Mesenchymal stem cell (in vitro differentiated cells and primary cell): Measurements from ENCODE around the gene SLC25A52.

ENCODE experiments used
- DNase-seq: peaks from one replicate; pipeline ENCODE4 v3.0.0-alpha.2; 2013
- H2AFZ ChIP-seq: one replicate; pipeline ENCODE4 v1.6.1; 2013; ENCODE audit warnings: low read depth, mild to moderate bottlenecking, control low read depth, inconsistent platforms, low read length, moderate library complexity
- H2AK5ac ChIP-seq: 2 replicates; pipeline ENCODE4 v1.6.1; 2013; ENCODE audit warnings: low read length, moderate library complexity, mild to moderate bottlenecking, inconsistent platforms; ENCODE audit not compliant: severe bottlenecking
- H2BK120ac ChIP-seq: one replicate; pipeline ENCODE4 v1.6.1; 2013; ENCODE audit warnings: low read depth, mild to moderate bottlenecking, inconsistent platforms, low read length, moderate library complexity
- H2BK12ac ChIP-seq, 2 experiments: one replicate each; pipeline ENCODE4 v1.6.1; 2013; ENCODE audit warnings: inconsistent platforms in 2 of 2, low read length in 2 of 2, mild to moderate bottlenecking in 2 of 2, moderate library complexity in 2 of 2, control low read depth in 1 of 2
- H2BK15ac ChIP-seq: one replicate; pipeline ENCODE4 v1.6.1; 2013; ENCODE audit warnings: mild to moderate bottlenecking, low read depth, inconsistent platforms; ENCODE audit not compliant: poor library complexity, severe bottlenecking
- H2BK5ac ChIP-seq: 2 replicates; pipeline ENCODE4 v1.6.1; 2013; ENCODE audit warnings: low read depth, mild to moderate bottlenecking, low read length, control low read depth, inconsistent platforms; ENCODE audit not compliant: poor library complexity, severe bottlenecking
- H3K14ac ChIP-seq, 2 experiments: one replicate each; pipeline ENCODE4 v1.6.1; 2013; ENCODE audit warnings: inconsistent platforms in 2 of 2, low read length in 2 of 2, control low read depth in 1 of 2, mild to moderate bottlenecking in 1 of 2, moderate library complexity in 1 of 2
- H3K18ac ChIP-seq, 2 experiments: one replicate each; pipeline ENCODE4 v1.6.1; 2013; ENCODE audit warnings: inconsistent platforms in 2 of 2, low read length in 2 of 2, control low read depth in 1 of 2, low read depth in 1 of 2, mild to moderate bottlenecking in 1 of 2
- H3K23ac ChIP-seq, 2 experiments: one replicate each; pipeline ENCODE4 v1.6.1; 2013; ENCODE audit warnings: inconsistent platforms in 2 of 2, low read length in 2 of 2, mild to moderate bottlenecking in 2 of 2, moderate library complexity in 2 of 2, control low read depth in 1 of 2
- H3K27ac ChIP-seq: 2 replicates; pipeline ENCODE4 v1.5.1; 2013; ENCODE audit warnings: mild to moderate bottlenecking, moderate library complexity, low read length, control low read depth, inconsistent platforms; ENCODE audit not compliant: poor library complexity, severe bottlenecking
- H3K27me3 ChIP-seq, 2 experiments: 2 replicates each; pipeline versions ENCODE4 v1.6.1 to v1.7.0; 2013; ENCODE audit warnings: low read length in 2 of 2, mild to moderate bottlenecking in 2 of 2, moderate library complexity in 2 of 2, control low read depth in 1 of 2, inconsistent platforms in 1 of 2; ENCODE audit not compliant: control insufficient read depth in 1 of 2, insufficient read depth in 1 of 2
- H3K36me3 ChIP-seq, 2 experiments: 2 replicates each; pipeline versions ENCODE4 v1.6.1 to v1.7.0; 2013; ENCODE audit warnings: low read length in 2 of 2, control low read depth in 1 of 2, inconsistent platforms in 1 of 2, low read depth in 1 of 2, mild to moderate bottlenecking in 1 of 2; ENCODE audit not compliant: insufficient read depth in 2 of 2, control insufficient read depth in 1 of 2
- H3K4ac ChIP-seq, 2 experiments: one replicate each; pipeline ENCODE4 v1.6.1; 2013; ENCODE audit warnings: inconsistent platforms in 2 of 2, low read length in 2 of 2, mild to moderate bottlenecking in 2 of 2, moderate library complexity in 2 of 2, control low read depth in 1 of 2, low read depth in 1 of 2
- H3K4me1 ChIP-seq: 2 replicates; pipeline ENCODE4 v1.6.1; 2013; ENCODE audit warnings: low read depth, low read length, control low read depth; ENCODE audit not compliant: control insufficient read depth, insufficient read depth
- H3K4me2 ChIP-seq: 2 replicates; pipeline ENCODE4 v1.6.1; 2013; ENCODE audit warnings: low read length, mild to moderate bottlenecking, inconsistent platforms; ENCODE audit not compliant: poor library complexity, severe bottlenecking
- H3K4me3 ChIP-seq, 2 experiments: 2 replicates each; pipeline versions ENCODE4 v1.5.1 to v1.7.0; 2013; ENCODE audit warnings: low read length in 2 of 2, mild to moderate bottlenecking in 2 of 2, control low read depth in 1 of 2, low read depth in 1 of 2; ENCODE audit not compliant: insufficient read depth in 1 of 2
- H3K79me1 ChIP-seq: replicated peaks from 2 replicates; pipeline ENCODE4 v1.6.1; 2013; ENCODE audit warnings: mild to moderate bottlenecking, control low read depth, low read length, inconsistent platforms; ENCODE audit not compliant: poor library complexity, severe bottlenecking
- H3K9ac ChIP-seq: 2 replicates; pipeline ENCODE4 v1.7.0; 2013; ENCODE audit warnings: mild to moderate bottlenecking, low read length, moderate library complexity
- H3K9me3 ChIP-seq: 2 replicates; pipeline ENCODE4 v1.7.0; 2013; ENCODE audit warnings: mild to moderate bottlenecking, low read length; ENCODE audit not compliant: control insufficient read depth
- H4K8ac ChIP-seq: one replicate; pipeline ENCODE4 v1.6.1; 2013; ENCODE audit warnings: inconsistent platforms, mild to moderate bottlenecking, low read length, moderate library complexity
- H4K91ac ChIP-seq: one replicate; pipeline ENCODE4 v1.6.1; 2013; ENCODE audit warnings: mild to moderate bottlenecking, low read length, inconsistent platforms
- WGBS: methylation state at CpG from one replicate; pipeline ENCODE4 v1.1.7; 2013; ENCODE audit warnings: mixed read lengths; 5-methylcytosine and 5-hydroxymethylcytosine counted together

The SLC25A52 gene

GRCh38 chr18:31772699-31773098 lies 12.0 kb upstream of the SLC25A52 start:
- H3K9me3 ChIP-seq = no peaks in the 10 kb centered on the region
- no peak overlapping the region for H4K91ac ChIP-seq
- H3K4ac ChIP-seq = no peak overlapping the region
- H2BK12ac ChIP-seq = no peak overlapping the region
- no peak overlapping the region for H3K4me2 ChIP-seq
- H2AK5ac ChIP-seq = no peak overlapping the region
- no peak overlapping the region for H3K27ac ChIP-seq
- H3K27me3 ChIP-seq = peaks cover 0 to 5% of the 10 kb centered on the region in 2 experiments
- H3K14ac ChIP-seq = no peak overlapping the region
- no peak overlapping the region for H4K8ac ChIP-seq
- no peaks in the 10 kb centered on the region for H3K79me1 ChIP-seq
- no peak overlapping the region for H2BK15ac ChIP-seq
- no peak overlapping the region for H3K18ac ChIP-seq
- 95% methylated on average over 2 of the region's 3 CpGs for WGBS
- no peaks in the 10 kb centered on the region for H3K36me3 ChIP-seq
- no peak overlapping the region for H3K4me3 ChIP-seq
- H2AFZ ChIP-seq = no peak overlapping the region
- H2BK5ac ChIP-seq = no peak overlapping the region
- H3K4me1 ChIP-seq = no peaks in the 10 kb centered on the region
- DNase-seq = no peak
- no peak overlapping the region for H3K23ac ChIP-seq
- H2BK120ac ChIP-seq = no peak overlapping the region
- no peak overlapping the region for H3K9ac ChIP-seq

- Histone ChIP-seq H4K8ac (no peak overlapping the region), H2BK15ac (no peak overlapping the region), H4K91ac (no peak overlapping the region), H3K18ac (no peak overlapping the region), H3K4me3 (no peak overlapping the region), H2AK5ac (no peak overlapping the region), H3K14ac (no peak overlapping the region), H3K4ac (no peak overlapping the region), H3K9me3 (no peaks in the 10 kb centered on the region), H3K27ac (no peak overlapping the region), H2AFZ (no peak overlapping the region), H3K36me3 (no peaks in the 10 kb centered on the region), H3K27me3 (peaks cover 0 to 17% of the 10 kb centered on the region in 2 experiments), H3K23ac (no peak overlapping the region), H2BK120ac (no peak overlapping the region), H2BK12ac (no peak overlapping the region), H3K4me1 (no peaks in the 10 kb centered on the region), H3K9ac (no peak overlapping the region), H3K4me2 (no peak overlapping the region), H2BK5ac (no peak overlapping the region), H3K79me1 (no peaks in the 10 kb centered on the region)
- DNase-seq = no peak
- WGBS = no CpG with 5 or more reads among the region's 3 CpGs
These were observed 10.4 kb downstream of the SLC25A52 start for GRCh38 chr18:31750273-31750672.

- no peak overlapping the region for H3K23ac ChIP-seq
- no peak overlapping the region for H2AK5ac ChIP-seq
- H2BK12ac ChIP-seq = no peak overlapping the region
- H3K27ac ChIP-seq = no peak overlapping the region
- H3K79me1 ChIP-seq = no peaks in the 10 kb centered on the region
- H4K8ac ChIP-seq = no peak overlapping the region
- no peak for DNase-seq
- no peak overlapping the region for H3K4me3 ChIP-seq
- H2AFZ ChIP-seq = no peak overlapping the region
- no peak overlapping the region for H3K4me2 ChIP-seq
- WGBS = 85% methylated on average over 4 of the region's 4 CpGs
- H2BK120ac ChIP-seq = no peak overlapping the region
- no peak overlapping the region for H2BK5ac ChIP-seq
- H4K91ac ChIP-seq = no peak overlapping the region
- H3K14ac ChIP-seq = no peak overlapping the region
- no peak overlapping the region for H3K4ac ChIP-seq
- H3K18ac ChIP-seq = no peak overlapping the region
- no peak overlapping the region for H2BK15ac ChIP-seq
- no peaks in the 10 kb centered on the region for H3K36me3 ChIP-seq
- H3K4me1 ChIP-seq = no peaks in the 10 kb centered on the region
- H3K9ac ChIP-seq = no peak overlapping the region
- peaks cover 0 to 12% of the 10 kb centered on the region in 2 experiments for H3K27me3 ChIP-seq
- no peaks in the 10 kb centered on the region for H3K9me3 ChIP-seq
These were observed 14.3 kb downstream of the SLC25A52 start for GRCh38 chr18:31746396-31746795.

DNA sequence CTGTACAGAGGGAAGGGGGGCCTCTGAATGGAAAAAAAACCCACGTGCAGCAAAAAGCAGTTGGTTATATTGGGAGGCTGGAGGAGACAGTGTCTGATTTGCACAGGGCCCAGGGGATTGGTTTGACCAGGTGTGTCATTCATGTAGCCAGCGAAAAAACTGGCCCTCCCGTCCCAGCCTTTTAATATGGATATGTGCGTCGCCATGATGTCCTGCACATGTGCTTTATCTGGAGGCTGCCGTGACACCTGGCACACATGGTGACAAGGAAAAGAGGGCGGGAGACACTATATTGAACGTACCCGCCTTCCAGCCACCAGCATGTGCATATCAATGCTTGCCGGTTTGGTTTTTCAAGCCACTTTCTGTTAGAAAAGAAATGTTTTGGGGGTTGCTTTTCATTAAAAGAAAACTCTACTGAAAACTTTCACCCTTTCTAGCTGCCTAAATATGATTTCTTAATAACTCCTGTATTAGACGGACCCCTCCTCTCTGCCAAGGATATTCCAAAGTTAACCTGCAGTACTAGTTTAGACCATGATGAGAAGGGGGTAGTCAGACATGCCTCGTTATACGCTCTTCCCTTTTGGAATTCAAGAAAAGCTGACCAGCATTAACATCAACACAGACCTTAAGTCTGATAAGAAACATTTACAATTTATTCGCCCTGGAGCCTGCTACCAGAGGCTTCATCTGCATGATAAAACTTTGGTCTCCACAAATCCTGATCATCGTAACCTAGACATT lies 16.2 kb downstream of the SLC25A52 start:
- Histone ChIP-seq H3K18ac (no peak overlapping the region), H2BK15ac (no peak overlapping the region), H3K27me3 (peaks cover 0 to 8% of the 10 kb centered on the region in 2 experiments), H3K23ac (no peak overlapping the region), H3K4ac (no peak overlapping the region), H3K14ac (no peak overlapping the region), H2BK5ac (no peak overlapping the region), H4K91ac (no peak overlapping the region), H3K79me1 (no peaks in the 10 kb centered on the region), H3K4me1 (no peaks in the 10 kb centered on the region), H4K8ac (no peak overlapping the region), H3K9ac (no peak overlapping the region), H2AK5ac (no peak overlapping the region), H2AFZ (no peak overlapping the region), H2BK120ac (no peak overlapping the region), H3K4me3 (no peak overlapping the region), H3K27ac (no peak overlapping the region), H3K36me3 (no peaks in the 10 kb centered on the region), H3K9me3 (no peaks in the 10 kb centered on the region), H3K4me2 (no peak overlapping the region), H2BK12ac (no peak overlapping the region)
- DNase-seq = no peak
- 92% methylated on average over 13 of the region's 15 CpGs for WGBS
